ENCODE data around the gene EBNA1BP2.

DNA sequence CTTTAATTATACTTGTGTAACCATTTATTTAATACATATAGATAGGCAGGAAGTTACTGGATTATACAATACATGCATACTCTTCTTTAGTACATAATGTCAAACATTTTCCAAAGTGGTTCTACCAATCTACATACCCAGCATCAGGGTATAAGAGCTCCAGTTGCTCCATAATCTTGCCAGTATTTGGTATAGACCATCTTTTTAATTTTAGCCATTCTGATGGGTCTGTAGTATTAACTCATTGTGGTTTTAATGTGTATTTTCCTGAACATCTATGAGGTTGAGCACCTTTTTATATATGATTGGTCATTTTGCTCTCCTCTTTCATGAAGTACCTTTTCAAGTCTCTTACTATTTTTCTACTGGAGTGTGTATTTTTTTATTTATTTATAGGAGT is 32.1 kb downstream of the EBNA1BP2 start:
- TF ChIP-seq, protein P1, sequence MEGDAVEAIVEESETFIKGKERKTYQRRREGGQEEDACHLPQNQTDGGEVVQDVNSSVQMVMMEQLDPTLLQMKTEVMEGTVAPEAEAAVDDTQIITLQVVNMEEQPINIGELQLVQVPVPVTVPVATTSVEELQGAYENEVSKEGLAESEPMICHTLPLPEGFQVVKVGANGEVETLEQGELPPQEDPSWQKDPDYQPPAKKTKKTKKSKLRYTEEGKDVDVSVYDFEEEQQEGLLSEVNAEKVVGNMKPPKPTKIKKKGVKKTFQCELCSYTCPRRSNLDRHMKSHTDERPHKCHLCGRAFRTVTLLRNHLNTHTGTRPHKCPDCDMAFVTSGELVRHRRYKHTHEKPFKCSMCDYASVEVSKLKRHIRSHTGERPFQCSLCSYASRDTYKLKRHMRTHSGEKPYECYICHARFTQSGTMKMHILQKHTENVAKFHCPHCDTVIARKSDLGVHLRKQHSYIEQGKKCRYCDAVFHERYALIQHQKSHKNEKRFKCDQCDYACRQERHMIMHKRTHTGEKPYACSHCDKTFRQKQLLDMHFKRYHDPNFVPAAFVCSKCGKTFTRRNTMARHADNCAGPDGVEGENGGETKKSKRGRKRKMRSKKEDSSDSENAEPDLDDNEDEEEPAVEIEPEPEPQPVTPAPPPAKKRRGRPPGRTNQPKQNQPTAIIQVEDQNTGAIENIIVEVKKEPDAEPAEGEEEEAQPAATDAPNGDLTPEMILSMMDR (IDR thresholded peaks at IDR 0.05; ENCODE audit: low read length), result no peak
- TF ChIP-seq EZH2phosphoT487 (IDR thresholded peaks at IDR 0.05; ENCODE audit: low read length), result no peak
